H1 (cell line): Measurements from ENCODE around the gene ETS1. TPM values are rescaled to one million over a fixed set of nuclear protein-coding genes. Genes with fewer than 3 reads are reported as not detected.

Experiments used
- CTCF ChIA-PET: fragments of 300-600 bp; sonication (Branson Sonifier 250); formaldehyde crosslinking; loops from one replicate; lab custom pipeline; 2021; ENCODE audit not compliant: partially characterized antibody; lab: Charles Lee
- POLR2A ChIA-PET: fragments of 300-600 bp; sonication (Branson Sonifier 250); formaldehyde crosslinking; loops from one replicate; lab custom pipeline; 2021; ENCODE audit warnings: inconsistent platforms; ENCODE audit not compliant: partially characterized antibody; lab: Charles Lee
- DNase-seq, 2 experiments: peaks; one replicate each; pipeline versions ENCODE4 v3.0.0 to v3.0.0-alpha.2; 2010 to 2022; ENCODE audit warnings: low spot score in 2 of 2, low read depth in 1 of 2, mixed read lengths in 1 of 2
- FAIRE-seq: peaks from 2 replicates; lab custom pipeline; 2011; peaks lifted over from hg19 to GRCh38; lab: Jason Lieb, UNC
- H2AFZ ChIP-seq: 2 replicates; pipeline ENCODE4 v1.8.1; 2012; ENCODE audit warnings: low read length, inconsistent platforms
- H2AK5ac ChIP-seq: 2 replicates; pipeline ENCODE4 v1.6.1; 2013; ENCODE audit warnings: low read depth, low read length
- H2BK120ac ChIP-seq: replicated peaks from 2 replicates; pipeline ENCODE3; 2013; ENCODE audit warnings: low read depth, low read length, inconsistent platforms
- H2BK12ac ChIP-seq: 2 replicates; pipeline ENCODE4 v1.6.1; 2013; ENCODE audit warnings: low read depth, low read length
- H2BK15ac ChIP-seq: 2 replicates; pipeline ENCODE4 v1.6.1; 2013; ENCODE audit warnings: low read length
- H2BK20ac ChIP-seq: 2 replicates; pipeline ENCODE4 v1.6.1; 2013; ENCODE audit warnings: low read length
- H2BK5ac ChIP-seq: 2 replicates; pipeline ENCODE4 v1.6.1; 2013; ENCODE audit warnings: low read depth, low read length
- H3K14ac ChIP-seq: 2 replicates; pipeline ENCODE4 v1.6.1; 2013; ENCODE audit warnings: inconsistent platforms; ENCODE audit not compliant: insufficient read length
- H3K18ac ChIP-seq: 2 replicates; pipeline ENCODE4 v1.6.1; 2013; ENCODE audit warnings: low read length; ENCODE audit errors: extremely low read depth
- H3K23ac ChIP-seq: 2 replicates; pipeline ENCODE4 v1.6.1; 2013; ENCODE audit warnings: inconsistent platforms; ENCODE audit not compliant: insufficient read length
- H3K23me2 ChIP-seq: 2 replicates; pipeline ENCODE4 v1.6.1; 2013; ENCODE audit warnings: low read depth, low read length
- H3K27ac ChIP-seq: 2 replicates; pipeline ENCODE4 v1.6.1; 2011; ENCODE audit warnings: low read depth, low read length, inconsistent platforms
- H3K27me3 ChIP-seq, 4 experiments: replicated peaks in 1 of 4; 1 replicate in 1 of 4; 2 replicates in 3 of 4; pipeline versions ENCODE4 v1.6.1 to v1.8.1; 2011 to 2013; ENCODE audit warnings: low read length in 3 of 4, mild to moderate bottlenecking in 3 of 4, inconsistent platforms in 2 of 4, mixed read lengths in 2 of 4, moderate library complexity in 1 of 4; ENCODE audit not compliant: control insufficient read depth in 3 of 4, insufficient read depth in 3 of 4; ENCODE audit errors: extremely low read depth in 1 of 4
- H3K36me3 ChIP-seq, 4 experiments: 2 replicates each; pipeline versions ENCODE4 v1.6.1 to v1.8.1; 2011 to 2013; ENCODE audit warnings: mild to moderate bottlenecking in 4 of 4, low read length in 3 of 4, moderate library complexity in 2 of 4, control low read depth in 1 of 4, inconsistent platforms in 1 of 4; ENCODE audit not compliant: insufficient read depth in 4 of 4, control insufficient read depth in 2 of 4
- H3K4ac ChIP-seq: replicated peaks from 2 replicates; pipeline ENCODE3; 2013; ENCODE audit warnings: low read length, low read depth, mixed read lengths, inconsistent platforms; ENCODE audit not compliant: insufficient read length
- H3K4me1 ChIP-seq, 4 experiments: replicated peaks in 1 of 4; 1 replicate in 1 of 4; 2 replicates in 3 of 4; pipeline versions ENCODE4 v1.6.1 to v1.8.1; 2011 to 2013; ENCODE audit warnings: low read length in 3 of 4, inconsistent platforms in 2 of 4, mixed read lengths in 1 of 4; ENCODE audit not compliant: insufficient read depth in 4 of 4, control insufficient read depth in 3 of 4
- H3K4me2 ChIP-seq, 2 experiments: 2 replicates each; pipeline versions ENCODE4 v1.6.1 to v1.8.1; 2011 to 2013; ENCODE audit warnings: low read depth in 2 of 2, low read length in 2 of 2, control low read depth in 1 of 2, inconsistent platforms in 1 of 2, mild to moderate bottlenecking in 1 of 2; ENCODE audit not compliant: insufficient read depth in 1 of 2
- H3K4me3 ChIP-seq, 4 experiments: fragments of 200-600, 300-600 bp in 1 of 4; sonication (generic), shearing (Covaris generic), sonication (Bioruptor Twin) in 1 of 4; 2 replicates each; pipeline versions ENCODE4 v1.5.1 to v1.8.1; 2011 to 2016; ENCODE audit warnings: low read length in 4 of 4, low read depth in 3 of 4, control low read depth in 2 of 4, inconsistent platforms in 2 of 4, mild to moderate bottlenecking in 2 of 4, mixed read lengths in 1 of 4, moderate library complexity in 1 of 4; ENCODE audit not compliant: insufficient read depth in 2 of 4; ENCODE audit errors: extremely low read depth in 1 of 4
- H3K56ac ChIP-seq: replicated peaks from 2 replicates; pipeline ENCODE3; 2013; ENCODE audit warnings: low read depth, mild to moderate bottlenecking, mixed read lengths, low read length, inconsistent platforms; ENCODE audit not compliant: insufficient read length
- H3K79me1 ChIP-seq: 2 replicates; pipeline ENCODE4 v1.6.1; 2013; ENCODE audit warnings: low read depth, low read length, control low read depth
- H3K79me2 ChIP-seq, 2 experiments: 2 replicates each; pipeline versions ENCODE4 v1.6.1 to v1.8.1; 2012 to 2013; ENCODE audit warnings: low read length in 2 of 2, mild to moderate bottlenecking in 2 of 2, inconsistent platforms in 1 of 2; ENCODE audit not compliant: insufficient read depth in 2 of 2, control insufficient read depth in 1 of 2
- H3K9ac ChIP-seq, 4 experiments: replicated peaks in 1 of 4; 1 replicate in 1 of 4; 2 replicates in 3 of 4; pipeline versions ENCODE4 v1.6.1 to v1.8.1; 2011 to 2013; ENCODE audit warnings: low read depth in 3 of 4, low read length in 3 of 4, control low read depth in 2 of 4, mild to moderate bottlenecking in 2 of 4, moderate library complexity in 2 of 4, inconsistent platforms in 1 of 4; ENCODE audit errors: extremely low read depth in 1 of 4
- H3K9me3 ChIP-seq, 2 experiments: 2 replicates each; pipeline versions ENCODE4 v1.6.1 to v1.8.1; 2012 to 2013; ENCODE audit warnings: mild to moderate bottlenecking in 2 of 2, moderate library complexity in 2 of 2, control low read depth in 1 of 2, inconsistent platforms in 1 of 2, low read depth in 1 of 2, low read length in 1 of 2, mixed read lengths in 1 of 2; ENCODE audit not compliant: insufficient read depth in 2 of 2
- H4K20me1 ChIP-seq, 2 experiments: replicated peaks in 1 of 2; 2 replicates each; pipeline versions ENCODE3 to v1.8.1; 2011 to 2013; ENCODE audit warnings: inconsistent platforms in 2 of 2, low read length in 2 of 2, mild to moderate bottlenecking in 1 of 2; ENCODE audit not compliant: insufficient read depth in 2 of 2, control insufficient read depth in 1 of 2
- H4K5ac ChIP-seq: 2 replicates; pipeline ENCODE4 v1.6.1; 2013; ENCODE audit warnings: low read length, low read depth, mixed read lengths, inconsistent platforms; ENCODE audit not compliant: insufficient read length
- H4K8ac ChIP-seq: 2 replicates; pipeline ENCODE4 v1.8.0; 2013; ENCODE audit warnings: mild to moderate bottlenecking, moderate library complexity, low read length, inconsistent platforms; ENCODE audit not compliant: insufficient read depth; ENCODE audit errors: extremely low read depth
- H4K91ac ChIP-seq: replicated peaks from 2 replicates; pipeline ENCODE3; 2013; ENCODE audit warnings: low read length, mixed read lengths, inconsistent platforms; ENCODE audit not compliant: insufficient read length
- HDAC6 ChIP-seq: IDR thresholded peaks from one replicate; pipeline ENCODE4 v1.7.1; 2012; ENCODE audit warnings: low read depth, mild to moderate bottlenecking, inconsistent platforms, low read length, moderate library complexity
- SIN3A ChIP-seq, 2 experiments: IDR thresholded peaks in 1 of 2; conservative IDR thresholded peaks in 1 of 2; 2 replicates each; pipeline ENCODE4 v1.6.1; 2011 to 2012; ENCODE audit warnings: low read length in 2 of 2, improper control_type of control experiment in 1 of 2, low read depth in 1 of 2, mild to moderate bottlenecking in 1 of 2
- WGBS, 2 experiments: shearing (Covaris generic) in 1 of 2; methylation state at CpG; one replicate each; pipeline versions ENCODE4 v1.1.6 to v1.1.7; 2013 to 2015; ENCODE audit warnings: low lambda C conversion rate in 2 of 2, mixed read lengths in 2 of 2, inconsistent platforms in 1 of 2, low coverage in 1 of 2, missing lambda C conversion rate in 1 of 2; ENCODE audit not compliant: insufficient replicate concordance in 2 of 2, insufficient coverage in 1 of 2, insufficient read length in 1 of 2; ENCODE audit errors: extremely low coverage in 1 of 2, missing lambda C conversion rate in 1 of 2; 5-methylcytosine and 5-hydroxymethylcytosine counted together
- polyA plus RNA-seq, 7 experiments: library from polyadenylated mRNA; depleted of rRNA in 3 of 7; stranded (reverse) in 5 of 7; unstranded in 2 of 7; fragments of >200 nt in 5 of 7; fragments of 200-250 nt in 2 of 7; gene quantifications; 1 replicate in 5 of 7; 2 replicates in 1 of 7; 4 replicates in 1 of 7; pipeline versions ENCODE4 v1.2.1 to v1.2.3, GENCODE V29; 2011 to 2013; ENCODE audit warnings: missing spikeins in 2 of 7, mixed read lengths in 2 of 7
- total RNA-seq: library from RNA; stranded (reverse); fragmentation: NEBNext Ultra II Directional; extraction: Animal tissue kit (Norgen Biotek cat#: 25700); gene quantifications from 2 replicates; pipeline ENCODE4 v1.2.1, GENCODE V29; 2021

ETS1 gene
- total and polyA plus RNA-seq, 2 of the 8 experiments (the other 6 are each of a cell fraction or from before 2014, with no cell fraction given), result 10.0 to 35.3 TPM

DNA sequence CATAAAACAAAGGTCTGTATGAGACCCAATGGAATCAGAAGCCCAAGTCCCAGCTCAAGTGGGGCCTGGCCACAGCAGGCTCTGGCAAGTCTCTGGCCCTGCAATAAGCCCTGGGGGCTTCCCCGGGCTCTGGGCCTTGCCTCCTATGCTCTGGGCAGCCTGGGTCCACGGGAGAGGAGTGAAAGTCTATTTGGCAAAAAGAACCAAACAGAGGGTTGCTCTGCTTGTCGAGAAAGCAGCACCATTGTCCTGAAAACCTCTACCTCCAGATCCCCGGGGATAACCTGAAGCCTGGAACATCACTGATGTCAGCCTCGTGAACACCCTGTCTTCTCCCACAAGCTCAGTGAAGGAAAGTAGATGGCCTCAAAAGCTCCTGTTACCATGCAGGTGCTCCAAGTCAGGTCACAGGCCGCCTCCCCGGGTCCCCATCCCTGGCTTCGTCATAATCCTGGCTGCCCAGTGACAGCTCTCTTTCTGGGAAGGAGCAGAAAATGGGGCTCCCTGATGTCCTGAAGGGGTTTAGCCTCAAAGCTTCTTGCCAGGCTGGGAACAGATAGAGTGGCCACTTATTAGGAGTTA, 46.1 kb upstream of the ETS1 start:
- Histone ChIP-seq H4K20me1 (no peaks in the 10 kb centered on the region), H3K36me3 (no peaks in the 10 kb centered on the region), H3K4ac (no peak overlapping the region), H3K18ac (no peak overlapping the region), H2AFZ (no peak overlapping the region), H3K23ac (no peak overlapping the region), H2BK20ac (no peak overlapping the region), H2BK15ac (no peak overlapping the region), H4K5ac (no peak overlapping the region), H4K91ac (no peak overlapping the region), H3K79me2 (no peaks in the 10 kb centered on the region), H3K27me3 (no peaks in the 10 kb centered on the region), H3K4me3 (no peak overlapping the region), H2BK120ac (no peak overlapping the region), H2BK12ac (no peak overlapping the region), H3K9me3 (no peaks in the 10 kb centered on the region), H3K14ac (no peak overlapping the region), H3K79me1 (no peaks in the 10 kb centered on the region), H3K27ac (no peak overlapping the region), H3K56ac (no peak overlapping the region), H3K23me2 (no peaks in the 10 kb centered on the region), H3K9ac (no peak overlapping the region), H3K4me1 (peaks cover 0 to 2% (median 1%) of the 10 kb centered on the region in 4 experiments; a peak in 1 of 7 replicates), H2BK5ac (no peak overlapping the region), H2AK5ac (no peak overlapping the region), H3K4me2 (no peak overlapping the region), H4K8ac (no peak overlapping the region)
- ChIA-PET CTCF (interaction anchor here (0.6 to 17.6 kb wide), 39 partner anchors 10 to 604 kb away, joined by 3 to 319 read pairs (median 6); no protein-coding TSS in a partner anchor), POLR2A (interaction anchor here (0.6 to 1.0 kb wide), 2 partner anchors 9 to 136 kb away, joined by 3 to 4 read pairs; no protein-coding TSS in a partner anchor)
- no peak for FAIRE-seq
- WGBS, 2 experiments, result 89% methylated on average over 8 of the region's 8 CpGs; no CpG with 5 or more reads in 1 of the 2 experiments
- peak in 1 of 2 experiments; percentile 35 for DNase-seq
- TF ChIP-seq SIN3A (conservative IDR thresholded peaks at IDR 0.05 in 1 of 2, IDR thresholded peaks at IDR 0.05 in 1 of 2; ENCODE audit: low read depth in 1 of 2, low read length in 2 of 2) (no peak), HDAC6 (no peak)
